A549 (cell line): ENCODE measurements around the gene PARD3B. TPM values are rescaled to one million over a fixed set of nuclear protein-coding genes. Genes with fewer than 3 reads are reported as not detected.

Experiments
- ATAC-seq, 2 experiments: fragments of 200-7000 bp in 1 of 2; fragments of >200 bp in 1 of 2; cut with Nextera tagmentation in 1 of 2; cut with Tn5 transposase in 1 of 2; 3 replicates each; pipeline versions ENCODE4 v1.8.0 to v1.9.1; 2018 to 2020; ENCODE audit warnings: mild to moderate bottlenecking in 1 of 2, moderate library complexity in 1 of 2
- CTCF ChIA-PET: fragments of 300-600 bp; sonication (Branson Sonifier 250); formaldehyde crosslinking; extraction: SDS; loops from one replicate; lab custom pipeline; 2021; ENCODE audit warnings: antibody characterized with exemption, inconsistent platforms; lab: Yijun Ruan, JAX
- POLR2A ChIA-PET: fragments of 350-600 bp; formaldehyde crosslinking; extraction: SDS; loops from one replicate; lab custom pipeline; 2021; ENCODE audit warnings: antibody characterized with exemption, inconsistent platforms; lab: Yijun Ruan, JAX
- DNase-seq, 2 experiments: peaks; one replicate each; pipeline versions ENCODE4 v3.0.0 to v3.0.0-alpha.2; 2011 to 2016; ENCODE audit warnings: low read depth in 1 of 2, low spot score in 1 of 2
- FAIRE-seq: peaks from 2 replicates; lab custom pipeline; 2011; peaks lifted over from hg19 to GRCh38; lab: Jason Lieb, UNC
- H3K27ac ChIP-seq, 2 experiments: fragments of >200 bp; sonication (Bioruptor Twin); formaldehyde crosslinking; 3 replicates each; pipeline ENCODE4 v1.5.1; 2016 to 2017
- H3K4me1 ChIP-seq: fragments of >200 bp; sonication (Bioruptor Twin); formaldehyde crosslinking; 3 replicates; pipeline ENCODE4 v1.6.1; 2016
- H3K4me2 ChIP-seq: fragments of >200 bp; sonication (Bioruptor Twin); formaldehyde crosslinking; 3 replicates; pipeline ENCODE4 v1.6.1; 2016
- H3K4me3 ChIP-seq: fragments of >200 bp; sonication (Bioruptor Twin); formaldehyde crosslinking; 3 replicates; pipeline ENCODE4 v1.5.1; 2016
- H3K9me3 ChIP-seq: fragments of >200 bp; sonication (Bioruptor Twin); formaldehyde crosslinking; 3 replicates; pipeline ENCODE4 v1.6.1; 2016
- EHMT2 ChIP-seq: fragments of 200-600 bp; sonication (generic); IDR thresholded peaks from 2 replicates; pipeline ENCODE4 v1.6.1; 2016; ENCODE audit warnings: antibody characterized with exemption, low read depth, mild to moderate bottlenecking, moderate library complexity
- ESRRA ChIP-seq: fragments of 150-350 bp; IDR thresholded peaks from 2 replicates; pipeline ENCODE4 v1.6.1; 2014; ENCODE audit warnings: mild to moderate bottlenecking, low read length, borderline replicate concordance
- FOSL2 ChIP-seq, 2 experiments: fragments of 450-650 bp in 1 of 2; fragments of >200 bp in 1 of 2; sonication (Bioruptor Twin) in 1 of 2; formaldehyde crosslinking; IDR thresholded peaks; 2 replicates each; pipeline versions ENCODE4 v1.5.0 to v1.6.1; 2016 to 2020; ENCODE audit warnings: mild to moderate bottlenecking in 1 of 2, moderate library complexity in 1 of 2
- HDAC2 ChIP-seq: fragments of 200-600 bp; sonication (generic); IDR thresholded peaks from 2 replicates; pipeline ENCODE4 v1.6.1; 2016
- HOXA7 ChIP-seq: fragments of 250-450 bp; sonication (Bioruptor Pico); IDR thresholded peaks from 2 replicates; pipeline ENCODE4 v1.5.0; 2020; ENCODE audit warnings: mild to moderate bottlenecking, moderate library complexity
- HOXB13 ChIP-seq: fragments of 250-450 bp; sonication (Bioruptor Pico); IDR thresholded peaks from 2 replicates; pipeline ENCODE4 v1.5.0; 2020; ENCODE audit warnings: low read depth, mild to moderate bottlenecking, moderate library complexity
- HOXB5 ChIP-seq: fragments of 250-450 bp; sonication (Bioruptor Pico); IDR thresholded peaks from 2 replicates; pipeline ENCODE4 v1.5.0; 2020; ENCODE audit warnings: mild to moderate bottlenecking, moderate library complexity
- JUNB ChIP-seq: fragments of >200 bp; sonication (Bioruptor Twin); formaldehyde crosslinking; IDR thresholded peaks from 2 replicates; pipeline ENCODE4 v1.6.1; 2016
- KDM1A ChIP-seq: fragments of 200-600 bp; sonication (generic); IDR thresholded peaks from 2 replicates; pipeline ENCODE4 v1.6.1; 2016; ENCODE audit warnings: low read depth, mild to moderate bottlenecking
- KDM5A ChIP-seq: fragments of 200-600 bp; sonication (generic); IDR thresholded peaks from 2 replicates; pipeline ENCODE4 v1.6.1; 2016; ENCODE audit warnings: antibody characterized with exemption, mild to moderate bottlenecking
- MAZ ChIP-seq: fragments of 150-350 bp; IDR thresholded peaks from 2 replicates; pipeline ENCODE4 v1.6.1; 2014; ENCODE audit warnings: antibody characterized with exemption, low read depth, low read length, borderline replicate concordance
- MYC ChIP-seq: IDR thresholded peaks from 2 replicates; pipeline ENCODE4 v1.6.1; 2012; ENCODE audit warnings: mild to moderate bottlenecking, inconsistent platforms, low read length, improper control_type of control experiment, borderline replicate concordance
- NFE2L2 ChIP-seq: fragments of 150-350 bp; conservative IDR thresholded peaks from 2 replicates; pipeline ENCODE4 v1.6.1; 2014; ENCODE audit warnings: low read length
- NPAS2 ChIP-seq: fragments of 250-450 bp; sonication (Bioruptor Pico); IDR thresholded peaks from 2 replicates; pipeline ENCODE4 v1.8.0; 2022; ENCODE audit warnings: mild to moderate bottlenecking, moderate library complexity, borderline replicate concordance
- NR3C1 ChIP-seq: fragments of >200 bp; sonication (Bioruptor Twin); formaldehyde crosslinking; IDR thresholded peaks from 3 replicates; pipeline ENCODE4 v1.6.1; 2017
- PHF8 ChIP-seq: fragments of 200-600 bp; sonication (generic); IDR thresholded peaks from 2 replicates; pipeline ENCODE4 v1.6.1; 2016; ENCODE audit warnings: low read depth, mild to moderate bottlenecking, antibody characterized with exemption, moderate library complexity, borderline replicate concordance
- POLR2A ChIP-seq: IDR thresholded peaks from 2 replicates; pipeline ENCODE4 v1.6.1; 2012; ENCODE audit warnings: mild to moderate bottlenecking, low read length
- RARB ChIP-seq: fragments of 250-450 bp; sonication (Bioruptor Pico); IDR thresholded peaks from 2 replicates; pipeline ENCODE4 v1.8.0; 2021; ENCODE audit warnings: mild to moderate bottlenecking, moderate library complexity
- RCOR1 ChIP-seq: fragments of 150-350 bp; IDR thresholded peaks from 2 replicates; pipeline ENCODE4 v1.6.1; 2014; ENCODE audit warnings: antibody characterized with exemption, low read length, low read depth
- RFX5 ChIP-seq: fragments of 450-650 bp; IDR thresholded peaks from 2 replicates; pipeline ENCODE4 v1.7.1; 2014; ENCODE audit warnings: antibody characterized with exemption, mild to moderate bottlenecking, moderate library complexity
- RNF2 ChIP-seq: fragments of 200-600 bp; sonication (generic); IDR thresholded peaks from 2 replicates; pipeline ENCODE4 v1.6.1; 2016; ENCODE audit warnings: low read depth, mild to moderate bottlenecking, antibody characterized with exemption, moderate library complexity, borderline replicate concordance
- TP53 ChIP-seq: fragments of 250-450 bp; sonication (Bioruptor Pico); IDR thresholded peaks from 2 replicates; pipeline ENCODE4 v1.5.0; 2021; ENCODE audit warnings: mild to moderate bottlenecking, moderate library complexity
- ZC3H11A ChIP-seq: fragments of 450-650 bp; IDR thresholded peaks from 2 replicates; pipeline ENCODE4 v1.6.1; 2014; ENCODE audit warnings: antibody characterized with exemption, mild to moderate bottlenecking
- ZFP36 ChIP-seq: fragments of 450-650 bp; IDR thresholded peaks from 2 replicates; pipeline ENCODE4 v1.6.1; 2014; ENCODE audit warnings: borderline replicate concordance; ENCODE audit not compliant: partially characterized antibody
- ZSCAN20 ChIP-seq: fragments of 250-450 bp; sonication (Bioruptor Pico); IDR thresholded peaks from 2 replicates; pipeline ENCODE4 v1.8.0; 2022; ENCODE audit warnings: mild to moderate bottlenecking, moderate library complexity
- WGBS: methylation state at CpG from one replicate; pipeline ENCODE4 v1.1.6; 2017; ENCODE audit errors: missing lambda C conversion rate; 5-methylcytosine and 5-hydroxymethylcytosine counted together
- polyA plus RNA-seq, 4 experiments: library from polyadenylated mRNA; depleted of rRNA in 3 of 4; stranded (reverse); fragments of >200 nt; fragmentation: RNase III in 1 of 4; extraction: RNeasy Plus Mini Kit Qiagen cat#74134 plus additional on column Dnase treatment in 1 of 4; gene quantifications; 2 replicates in 3 of 4; 3 replicates in 1 of 4; pipeline ENCODE4 v1.2.3, GENCODE V29; 2011 to 2017
- TF ChIP-seq, protein P1 (sequence below): IDR thresholded peaks from 2 replicates; pipeline ENCODE4 v1.6.1; 2012; ENCODE audit warnings: low read depth, borderline replicate concordance
- TF ChIP-seq, protein P2 (sequence below): fragments of 200-600 bp; sonication (generic); IDR thresholded peaks from 2 replicates; pipeline ENCODE4 v1.6.1; 2016; ENCODE audit warnings: antibody characterized with exemption, mild to moderate bottlenecking, moderate library complexity
- TF ChIP-seq, protein P3 (sequence below): fragments of >200 bp; sonication (Bioruptor Twin); formaldehyde crosslinking; IDR thresholded peaks from 3 replicates; pipeline ENCODE4 v1.5.1; 2016

The PARD3B gene
- polyA plus RNA-seq, 2 of the 4 experiments (the other 2 are of a cell fraction), result 1.2 to 2.4 TPM

DNA sequence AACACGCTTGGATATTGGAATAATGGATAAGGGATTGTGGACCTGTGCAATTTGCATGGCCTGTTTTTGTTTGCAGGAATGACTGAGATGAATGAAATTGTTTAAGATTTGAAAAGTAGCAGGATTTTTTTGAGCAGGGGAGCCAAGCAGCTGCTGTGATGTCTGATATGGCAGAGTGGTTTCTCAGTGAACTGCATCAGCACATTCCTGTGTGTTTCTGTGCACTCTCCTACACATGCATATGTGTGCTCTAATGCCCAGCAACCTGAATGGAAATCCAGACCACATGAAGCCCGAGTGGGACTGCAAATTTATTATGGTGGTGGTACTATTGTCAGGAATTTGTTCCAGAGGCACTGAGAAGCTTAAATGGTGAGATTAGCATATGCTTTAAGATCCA, 161.7 kb downstream of the PARD3B start:
- no peak for FAIRE-seq
- no peak overlapping the region for H3K27ac ChIP-seq
- no peak overlapping the region for H3K4me3 ChIP-seq
- TF ChIP-seq ZC3H11A (no peak), EHMT2 (no peak)
- TF ChIP-seq, all 56 proteins: peak for 0
- no peak for DNase-seq
- Histone ChIP-seq H3K9me3 (no peaks in the 10 kb centered on the region), H3K4me2 (no peak overlapping the region), H3K4me1 (no peaks in the 10 kb centered on the region)
- ATAC-seq, result no peak
- CTCF ChIA-PET, result no interaction called here
- WGBS, result 38% methylated on average over 2 of the region's 2 CpGs
- POLR2A ChIA-PET, result no interaction called here

DNA sequence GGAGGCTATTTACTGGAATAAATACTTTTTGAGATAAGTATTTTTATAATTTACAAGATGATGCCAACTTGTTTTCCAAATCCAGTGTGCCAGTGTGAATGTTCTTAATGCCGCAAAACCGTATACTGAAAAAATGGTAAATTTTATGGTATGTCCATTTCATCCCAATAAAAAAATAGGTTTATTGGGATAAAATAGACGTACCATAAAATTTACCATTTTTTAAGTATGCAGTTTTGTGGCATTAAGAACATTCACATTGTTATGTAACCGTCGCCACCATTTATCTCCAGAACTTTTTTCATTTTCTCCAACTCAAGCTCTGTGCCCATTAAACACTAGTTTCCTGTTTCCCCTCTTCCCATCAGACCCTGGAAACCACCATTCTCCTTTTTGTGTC, 167.9 kb downstream of the PARD3B start:
- Histone ChIP-seq H3K4me3 (no peak overlapping the region), H3K4me1 (no peaks in the 10 kb centered on the region)
- CTCF ChIA-PET, result no interaction called here
- no peak for ATAC-seq
- TF ChIP-seq MYC (no peak), RFX5 (no peak), KDM5A (no peak), ZFP36 (no peak), MAZ (no peak), HOXB5 (no peak), TP53 (CRISPR knock-in tag) (no peak), JUNB (no peak), NPAS2 (CRISPR knock-in tag) (no peak), NR3C1 (no peak), PHF8 (no peak), RCOR1 (no peak), POLR2A (no peak), HOXA7 (no peak), RNF2 (no peak), RARB (no peak), ZSCAN20 (CRISPR knock-in tag) (no peak), FOSL2 (IDR thresholded peaks at IDR 0.05) (no peak), FOSL2 (CRISPR knock-in tag; IDR thresholded peaks at IDR 0.05) (no peak)
- TF ChIP-seq, all 56 proteins: peak for 0
- no peak overlapping the region for H3K4me2 ChIP-seq
- no peak overlapping the region for H3K27ac ChIP-seq
- DNase-seq (no peak), FAIRE-seq (no peak)
- WGBS, result 69% methylated on average over 5 of the region's 5 CpGs
- H3K9me3 ChIP-seq, result no peaks in the 10 kb centered on the region
- POLR2A ChIA-PET, result no interaction called here

DNA sequence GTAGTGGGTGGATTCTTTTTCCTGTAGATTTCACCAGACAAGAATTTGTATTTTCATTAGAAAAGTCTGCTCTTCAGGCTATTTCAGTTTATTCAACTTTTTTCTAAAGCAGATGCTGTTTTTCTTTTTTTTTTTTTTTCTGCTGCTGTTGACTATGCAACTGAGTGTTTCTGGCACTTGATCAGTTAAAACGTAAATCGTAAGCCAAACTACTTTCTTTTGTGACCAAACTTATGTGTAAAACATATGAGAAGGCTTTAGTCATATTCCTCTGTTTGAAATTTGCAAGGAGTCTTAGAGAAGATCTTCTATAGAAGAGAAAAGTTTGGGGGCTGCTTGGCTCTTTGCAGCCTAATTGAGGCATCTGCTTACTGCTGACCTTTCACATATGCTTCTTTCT, 170.1 kb downstream of the PARD3B start:
- WGBS, result 84% methylated on average over 2 of the region's 2 CpGs
- ATAC-seq (no peak), DNase-seq (no peak), FAIRE-seq (no peak)
- H3K4me1 ChIP-seq, result no peaks in the 10 kb centered on the region
- no peak overlapping the region for H3K4me3 ChIP-seq
- no peaks in the 10 kb centered on the region for H3K9me3 ChIP-seq
- no peak overlapping the region for H3K4me2 ChIP-seq
- ChIA-PET CTCF (no interaction called here), POLR2A (no interaction called here)
- no peak overlapping the region for H3K27ac ChIP-seq
- TF ChIP-seq NFE2L2 (no peak), MYC (no peak), HDAC2 (no peak)

DNA sequence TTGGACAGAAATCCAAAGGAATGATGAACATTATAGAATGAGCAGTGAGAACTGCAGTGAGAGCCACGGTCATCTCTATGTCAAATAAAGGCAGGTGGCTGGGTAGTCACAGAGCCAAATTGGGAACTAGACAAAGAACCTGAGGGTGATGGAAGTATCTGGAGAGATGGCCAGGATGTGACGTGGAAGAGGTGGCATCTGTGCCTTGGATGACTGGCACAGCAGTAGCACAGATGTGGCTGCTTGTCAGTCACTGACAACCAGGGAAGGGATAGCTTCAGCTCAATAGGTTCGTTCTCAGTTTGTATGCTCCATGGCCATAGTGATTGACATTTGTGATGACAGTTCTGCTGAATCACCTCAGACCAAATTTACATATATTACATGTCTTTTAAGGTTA, 172.3 kb downstream of the PARD3B start:
- H3K4me3 ChIP-seq, result no peak overlapping the region
- no peaks in the 10 kb centered on the region for H3K9me3 ChIP-seq
- no peak overlapping the region for H3K4me2 ChIP-seq
- ChIA-PET POLR2A (no interaction called here), CTCF (interaction anchor here (0.9 kb wide), 1 partner anchor 25 kb away, joined by 3 read pairs; no protein-coding TSS in a partner anchor)
- no peak for DNase-seq
- no peak for FAIRE-seq
- no peak for ATAC-seq
- WGBS, result 36% methylated on average over 3 of the region's 3 CpGs
- no peak overlapping the region for H3K27ac ChIP-seq
- H3K4me1 ChIP-seq, result no peaks in the 10 kb centered on the region
- TF ChIP-seq, protein P1, sequence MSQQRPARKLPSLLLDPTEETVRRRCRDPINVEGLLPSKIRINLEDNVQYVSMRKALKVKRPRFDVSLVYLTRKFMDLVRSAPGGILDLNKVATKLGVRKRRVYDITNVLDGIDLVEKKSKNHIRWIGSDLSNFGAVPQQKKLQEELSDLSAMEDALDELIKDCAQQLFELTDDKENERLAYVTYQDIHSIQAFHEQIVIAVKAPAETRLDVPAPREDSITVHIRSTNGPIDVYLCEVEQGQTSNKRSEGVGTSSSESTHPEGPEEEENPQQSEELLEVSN, result no peak
- TF ChIP-seq ZFP36 (no peak), ESRRA (no peak), KDM1A (no peak), HOXB13 (no peak), HOXA7 (no peak), RCOR1 (no peak), PHF8 (no peak)
- TF ChIP-seq, protein P2, sequence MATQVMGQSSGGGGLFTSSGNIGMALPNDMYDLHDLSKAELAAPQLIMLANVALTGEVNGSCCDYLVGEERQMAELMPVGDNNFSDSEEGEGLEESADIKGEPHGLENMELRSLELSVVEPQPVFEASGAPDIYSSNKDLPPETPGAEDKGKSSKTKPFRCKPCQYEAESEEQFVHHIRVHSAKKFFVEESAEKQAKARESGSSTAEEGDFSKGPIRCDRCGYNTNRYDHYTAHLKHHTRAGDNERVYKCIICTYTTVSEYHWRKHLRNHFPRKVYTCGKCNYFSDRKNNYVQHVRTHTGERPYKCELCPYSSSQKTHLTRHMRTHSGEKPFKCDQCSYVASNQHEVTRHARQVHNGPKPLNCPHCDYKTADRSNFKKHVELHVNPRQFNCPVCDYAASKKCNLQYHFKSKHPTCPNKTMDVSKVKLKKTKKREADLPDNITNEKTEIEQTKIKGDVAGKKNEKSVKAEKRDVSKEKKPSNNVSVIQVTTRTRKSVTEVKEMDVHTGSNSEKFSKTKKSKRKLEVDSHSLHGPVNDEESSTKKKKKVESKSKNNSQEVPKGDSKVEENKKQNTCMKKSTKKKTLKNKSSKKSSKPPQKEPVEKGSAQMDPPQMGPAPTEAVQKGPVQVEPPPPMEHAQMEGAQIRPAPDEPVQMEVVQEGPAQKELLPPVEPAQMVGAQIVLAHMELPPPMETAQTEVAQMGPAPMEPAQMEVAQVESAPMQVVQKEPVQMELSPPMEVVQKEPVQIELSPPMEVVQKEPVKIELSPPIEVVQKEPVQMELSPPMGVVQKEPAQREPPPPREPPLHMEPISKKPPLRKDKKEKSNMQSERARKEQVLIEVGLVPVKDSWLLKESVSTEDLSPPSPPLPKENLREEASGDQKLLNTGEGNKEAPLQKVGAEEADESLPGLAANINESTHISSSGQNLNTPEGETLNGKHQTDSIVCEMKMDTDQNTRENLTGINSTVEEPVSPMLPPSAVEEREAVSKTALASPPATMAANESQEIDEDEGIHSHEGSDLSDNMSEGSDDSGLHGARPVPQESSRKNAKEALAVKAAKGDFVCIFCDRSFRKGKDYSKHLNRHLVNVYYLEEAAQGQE, result no peak
- TF ChIP-seq, protein P3, sequence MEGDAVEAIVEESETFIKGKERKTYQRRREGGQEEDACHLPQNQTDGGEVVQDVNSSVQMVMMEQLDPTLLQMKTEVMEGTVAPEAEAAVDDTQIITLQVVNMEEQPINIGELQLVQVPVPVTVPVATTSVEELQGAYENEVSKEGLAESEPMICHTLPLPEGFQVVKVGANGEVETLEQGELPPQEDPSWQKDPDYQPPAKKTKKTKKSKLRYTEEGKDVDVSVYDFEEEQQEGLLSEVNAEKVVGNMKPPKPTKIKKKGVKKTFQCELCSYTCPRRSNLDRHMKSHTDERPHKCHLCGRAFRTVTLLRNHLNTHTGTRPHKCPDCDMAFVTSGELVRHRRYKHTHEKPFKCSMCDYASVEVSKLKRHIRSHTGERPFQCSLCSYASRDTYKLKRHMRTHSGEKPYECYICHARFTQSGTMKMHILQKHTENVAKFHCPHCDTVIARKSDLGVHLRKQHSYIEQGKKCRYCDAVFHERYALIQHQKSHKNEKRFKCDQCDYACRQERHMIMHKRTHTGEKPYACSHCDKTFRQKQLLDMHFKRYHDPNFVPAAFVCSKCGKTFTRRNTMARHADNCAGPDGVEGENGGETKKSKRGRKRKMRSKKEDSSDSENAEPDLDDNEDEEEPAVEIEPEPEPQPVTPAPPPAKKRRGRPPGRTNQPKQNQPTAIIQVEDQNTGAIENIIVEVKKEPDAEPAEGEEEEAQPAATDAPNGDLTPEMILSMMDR, result no peak
